Measurements from ENCODE around the gene CSNK1E. TPM values are rescaled to one million over a fixed set of nuclear protein-coding genes. Genes with fewer than 3 reads are reported as not detected.

The CSNK1E gene
- total RNA-seq, 1 donor from 2014 or later = 106 TPM

GRCh38 chr22:38347944-38348750 lies 30.9 kb upstream of the CSNK1E start:
- Mint-ChIP-seq H3K4me3 (peak overlapping the region; percentile 18), H3K4me1 (peaks cover 20% of the 10 kb centered on the region)

GRCh38 chr22:38347181-38347943 lies 30.1 kb upstream of the CSNK1E start:
- H3K4me1 Mint-ChIP-seq = peaks cover 20% of the 10 kb centered on the region
- H3K9me3 Mint-ChIP-seq = no peaks in the 10 kb centered on the region
- H3K4me3 Mint-ChIP-seq = no peak overlapping the region
- Histone ChIP-seq H3K9me3 (ENCODE audit: low read depth) (no peaks in the 10 kb centered on the region), H3K4me1 (peaks cover 5% of the 10 kb centered on the region), H3K27ac (no peak overlapping the region), H2AFZ (replicated peaks) (no peak overlapping the region), H3K27me3 (no peaks in the 10 kb centered on the region), H3K4me3 (no peak overlapping the region), H3K36me3 (no peaks in the 10 kb centered on the region), H3K4me2 (no peak overlapping the region), H3K79me2 (ENCODE audit: low read depth) (no peaks in the 10 kb centered on the region), H3K9ac (no peak overlapping the region), H4K20me1 (ENCODE audit: low read depth) (peaks cover 18% of the 10 kb centered on the region), H3F3A (ENCODE audit: low read depth) (peaks cover 13% of the 10 kb centered on the region)
- H3K27me3 Mint-ChIP-seq (ENCODE audit: insufficient read depth, low read depth) = peaks cover 7% of the 10 kb centered on the region
- DNase-seq (ENCODE audit: low spot score) = no peak
- peaks cover 3% of the 10 kb centered on the region for H3K36me3 Mint-ChIP-seq
- no peak overlapping the region for H3K27ac Mint-ChIP-seq
- TF ChIP-seq CTCF (IDR thresholded peaks at IDR 0.05) (no peak), EZH2 (IDR thresholded peaks at IDR 0.05) (no peak), EZH2phosphoT487 (IDR thresholded peaks at IDR 0.05) (no peak)

More at GRCh38 chr22:38347944-38348750, 30.9 kb upstream of the CSNK1E start:
- Mint-ChIP-seq H3K9me3 (no peaks in the 10 kb centered on the region), H3K27ac (peak overlapping the region; percentile 44), H3K36me3 (peaks cover 3% of the 10 kb centered on the region), H3K27me3 (ENCODE audit: insufficient read depth, low read depth) (peaks cover 7% of the 10 kb centered on the region)
- peaks cover 22% of the 10 kb centered on the region for H4K20me1 ChIP-seq (ENCODE audit: low read depth)
- H3K36me3 ChIP-seq = no peaks in the 10 kb centered on the region
- H3K27me3 ChIP-seq = no peaks in the 10 kb centered on the region
- H3K9me3 ChIP-seq (ENCODE audit: low read depth) = no peaks in the 10 kb centered on the region
- H3K4me2 ChIP-seq = no peak overlapping the region
- no peaks in the 10 kb centered on the region for H3K79me2 ChIP-seq (ENCODE audit: low read depth)
- no peak overlapping the region for H2AFZ ChIP-seq (replicated peaks)
- H3K4me1 ChIP-seq = peaks cover 5% of the 10 kb centered on the region
- H3K9ac ChIP-seq = no peak overlapping the region
- DNase-seq (ENCODE audit: low spot score) = no peak
- H3K4me3 ChIP-seq = no peak overlapping the region
- no peak overlapping the region for H3K27ac ChIP-seq
- TF ChIP-seq CTCF (IDR thresholded peaks at IDR 0.05) (no peak), EZH2phosphoT487 (IDR thresholded peaks at IDR 0.05) (no peak), EZH2 (IDR thresholded peaks at IDR 0.05) (no peak)
- H3F3A ChIP-seq (ENCODE audit: low read depth) = peaks cover 13% of the 10 kb centered on the region

- Mint-ChIP-seq H3K27ac (no peak overlapping the region), H3K36me3 (peaks cover 3% of the 10 kb centered on the region)
These were observed 29.3 kb upstream of the CSNK1E start for GRCh38 chr22:38346506-38346905.

More at GRCh38 chr22:38346506-38346905, 29.3 kb upstream of the CSNK1E start:
- Histone ChIP-seq H4K20me1 (ENCODE audit: low read depth) (peaks cover 15% of the 10 kb centered on the region), H3K27me3 (no peaks in the 10 kb centered on the region), H3K4me2 (no peak overlapping the region), H3K79me2 (ENCODE audit: low read depth) (no peaks in the 10 kb centered on the region), H2AFZ (replicated peaks) (no peak overlapping the region), H3K9ac (no peak overlapping the region), H3F3A (ENCODE audit: low read depth) (peaks cover 13% of the 10 kb centered on the region), H3K36me3 (no peaks in the 10 kb centered on the region), H3K4me1 (peaks cover 5% of the 10 kb centered on the region), H3K4me3 (no peak overlapping the region), H3K27ac (no peak overlapping the region), H3K9me3 (ENCODE audit: low read depth) (no peaks in the 10 kb centered on the region)
- TF ChIP-seq CTCF (IDR thresholded peaks at IDR 0.05) (no peak), EZH2 (IDR thresholded peaks at IDR 0.05) (no peak), EZH2phosphoT487 (IDR thresholded peaks at IDR 0.05) (no peak)
- DNase-seq (ENCODE audit: low spot score) = no peak
- Mint-ChIP-seq H3K4me1 (peaks cover 20% of the 10 kb centered on the region), H3K27me3 (ENCODE audit: insufficient read depth, low read depth) (peaks cover 7% of the 10 kb centered on the region), H3K9me3 (no peaks in the 10 kb centered on the region), H3K4me3 (no peak overlapping the region)

Data from neural progenitor cell (in vitro differentiated cells).